Gastrocnemius medialis (tissue), 4 donors: ENCODE measurements around the gene CCIN. TPM values are rescaled to one million over a fixed set of nuclear protein-coding genes. Genes with fewer than 3 reads are reported as not detected.

Source experiments
- ATAC-seq, 2 donors: fragments of 150-250 bp; one replicate each; pipeline ENCODE4 v1.9.1; 2016
- DNase-seq, 2 donors: peaks; one replicate each; pipeline ENCODE4 v3.0.0-alpha.2; 2019
- H3K27ac ChIP-seq, 4 donors: fragments of 200-600 bp; sonication (generic); 1 replicate in 1 of 4; 2 replicates in 3 of 4; pipeline ENCODE4 v1.5.1; 2016 to 2018; ENCODE audit warnings: mild to moderate bottlenecking in 2 of 4, moderate library complexity in 1 of 4
- H3K27me3 ChIP-seq, 3 donors: fragments of 200-600 bp; sonication (generic) in 2 of 3; 1 replicate in 1 of 3; 2 replicates in 2 of 3; pipeline versions ENCODE4 v1.5.1 to v1.6.0; 2016 to 2019; ENCODE audit warnings: mild to moderate bottlenecking in 1 of 3, moderate library complexity in 1 of 3
- H3K36me3 ChIP-seq, 2 donors: fragments of 200-600 bp; sonication (generic) in 1 of 2; one replicate each; pipeline ENCODE4 v1.5.1; 2017 to 2018
- H3K4me1 ChIP-seq, 2 donors: fragments of 200-600 bp; sonication (generic) in 1 of 2; one replicate each; pipeline ENCODE4 v1.5.1; 2016 to 2017; ENCODE audit warnings: mild to moderate bottlenecking in 2 of 2
- H3K4me3 ChIP-seq, 4 donors: fragments of 200-600 bp; sonication (generic) in 3 of 4; 1 replicate in 1 of 4; 2 replicates in 3 of 4; pipeline ENCODE4 v1.5.1; 2016 to 2019; ENCODE audit warnings: mild to moderate bottlenecking in 2 of 4
- H3K9me3 ChIP-seq, 3 donors: fragments of 200-600 bp; sonication (generic) in 2 of 3; 1 replicate in 1 of 3; 2 replicates in 2 of 3; pipeline ENCODE4 v1.5.1; 2016 to 2019
- POLR2A ChIP-seq, 2 donors: fragments of 450-650 bp; IDR thresholded peaks; one replicate each; pipeline ENCODE4 v1.6.1; 2017; ENCODE audit warnings: antibody characterized with exemption in 2 of 2, mild to moderate bottlenecking in 2 of 2, moderate library complexity in 2 of 2
- in situ Hi-C, 4 donors: fragments of 200-750 bp; cut with MboI; loops; one replicate each; pipeline versions ENCODE4 v1.15.0 to v1.8.0; 2017; ENCODE audit warnings: low sequenced_read_pairs in 4 of 4
- intact Hi-C: fragments of 100-400 bp; cut with DNase I; formaldehyde crosslinking; loops from one replicate; pipeline ENCODE4 v1.15.1; 2023; ENCODE audit warnings: low total_unique reads
- total RNA-seq, 4 donors: library from RNA; depleted of rRNA; stranded (reverse); fragments of >200 nt; gene quantifications; one replicate each; pipeline versions ENCODE4 v1.1.0 to v1.2.3, GENCODE V29; 2016
- TF ChIP-seq, protein P1 (sequence below), 5 experiments: fragments of 450-650 bp in 3 of 5; fragments of 200-600 bp in 2 of 5; sonication (generic) in 2 of 5; IDR thresholded peaks in 4 of 5; conservative IDR thresholded peaks in 1 of 5; 1 replicate in 4 of 5; 2 replicates in 1 of 5; pipeline ENCODE4 v1.5.1; 2016 to 2019; ENCODE audit warnings: antibody characterized with exemption in 5 of 5, mild to moderate bottlenecking in 3 of 5, moderate library complexity in 3 of 5

Gene CCIN
- total RNA-seq, 4 donors from 2014 or later = not detected

DNA sequence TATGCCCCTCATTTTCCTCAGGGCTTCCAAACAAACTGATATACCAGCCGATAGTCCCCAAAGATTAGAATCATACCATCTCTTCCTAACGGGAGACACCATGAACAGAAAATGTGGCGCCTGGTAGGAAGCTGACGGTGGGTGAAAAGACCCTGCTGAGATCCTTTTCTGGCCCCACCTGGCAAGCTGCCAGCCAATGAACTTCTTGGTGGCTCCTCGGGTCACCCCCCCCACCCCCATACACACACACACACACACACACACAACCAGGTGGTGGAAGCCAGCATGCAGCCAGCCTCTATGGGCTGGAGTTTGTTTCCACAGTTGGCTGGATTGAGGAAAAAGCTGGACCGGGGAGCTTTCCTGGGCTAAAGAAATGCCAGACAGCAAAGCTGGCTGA lies 4.8 kb upstream of the CCIN start:
- H3K4me3 ChIP-seq = no peak overlapping the region
- peaks cover 0 to 9% (median 8%) of the 10 kb centered on the region in 3 donors for H3K27me3 ChIP-seq
- intact Hi-C loops = loop anchor here (10.0 kb wide), 1 partner anchor 130 kb away; the partner anchor contains the start of gene RECK
- no peaks in the 10 kb centered on the region for H3K9me3 ChIP-seq
- ATAC-seq (no peak), DNase-seq (no peak)
- H3K36me3 ChIP-seq = no peaks in the 10 kb centered on the region
- in situ Hi-C loops = no loop called here
- H3K27ac ChIP-seq = peak overlapping the region in 3 of 4 donors; percentile 61 to 67 (median 63)
- H3K4me1 ChIP-seq = peaks cover 2 to 18% of the 10 kb centered on the region in 2 donors
- TF ChIP-seq, protein P1, sequence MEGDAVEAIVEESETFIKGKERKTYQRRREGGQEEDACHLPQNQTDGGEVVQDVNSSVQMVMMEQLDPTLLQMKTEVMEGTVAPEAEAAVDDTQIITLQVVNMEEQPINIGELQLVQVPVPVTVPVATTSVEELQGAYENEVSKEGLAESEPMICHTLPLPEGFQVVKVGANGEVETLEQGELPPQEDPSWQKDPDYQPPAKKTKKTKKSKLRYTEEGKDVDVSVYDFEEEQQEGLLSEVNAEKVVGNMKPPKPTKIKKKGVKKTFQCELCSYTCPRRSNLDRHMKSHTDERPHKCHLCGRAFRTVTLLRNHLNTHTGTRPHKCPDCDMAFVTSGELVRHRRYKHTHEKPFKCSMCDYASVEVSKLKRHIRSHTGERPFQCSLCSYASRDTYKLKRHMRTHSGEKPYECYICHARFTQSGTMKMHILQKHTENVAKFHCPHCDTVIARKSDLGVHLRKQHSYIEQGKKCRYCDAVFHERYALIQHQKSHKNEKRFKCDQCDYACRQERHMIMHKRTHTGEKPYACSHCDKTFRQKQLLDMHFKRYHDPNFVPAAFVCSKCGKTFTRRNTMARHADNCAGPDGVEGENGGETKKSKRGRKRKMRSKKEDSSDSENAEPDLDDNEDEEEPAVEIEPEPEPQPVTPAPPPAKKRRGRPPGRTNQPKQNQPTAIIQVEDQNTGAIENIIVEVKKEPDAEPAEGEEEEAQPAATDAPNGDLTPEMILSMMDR (IDR thresholded peaks at IDR 0.05 in 4 of 5, conservative IDR thresholded peaks at IDR 0.05 in 1 of 5) = no peak
- no peak for TF ChIP-seq POLR2A (IDR thresholded peaks at IDR 0.05)

DNA sequence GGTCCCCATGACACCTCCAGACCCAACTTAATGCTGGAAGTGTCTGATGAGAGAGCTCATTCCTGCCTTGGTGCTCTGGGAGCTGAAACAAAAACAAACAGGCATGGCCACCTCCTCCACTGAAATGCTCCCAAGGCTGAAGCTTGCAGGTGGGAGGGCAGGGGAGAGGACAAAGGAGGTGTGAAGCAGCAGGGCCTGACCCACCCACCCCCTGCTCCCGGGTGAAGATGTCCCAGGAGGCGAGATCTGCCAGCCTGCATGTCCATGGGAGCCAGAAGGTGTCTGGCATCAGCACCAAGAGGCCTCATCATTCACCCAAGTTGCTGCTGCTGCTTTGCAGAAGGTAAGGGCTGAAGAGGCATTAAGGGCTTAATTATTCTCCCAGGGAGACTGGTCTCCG lies 4.2 kb upstream of the CCIN start:
- Histone ChIP-seq H3K9me3 (no peaks in the 10 kb centered on the region), H3K27ac (peak overlapping the region; percentile 21 to 67 (median 62)), H3K4me1 (peaks cover 2 to 18% of the 10 kb centered on the region in 2 donors), H3K27me3 (peaks cover 0 to 9% (median 8%) of the 10 kb centered on the region in 3 donors), H3K36me3 (no peaks in the 10 kb centered on the region), H3K4me3 (no peak overlapping the region)
- intact Hi-C loops (loop anchor here (10.0 kb wide), 1 partner anchor 130 kb away; the partner anchor contains the start of gene RECK), in situ Hi-C loops (loop anchor here in 2 of 4 donors (5.0 kb wide), 1 partner anchor 63 kb away; no protein-coding TSS in a partner anchor)
- DNase-seq (no peak), ATAC-seq (no peak)
- TF ChIP-seq, protein P1 (IDR thresholded peaks at IDR 0.05 in 4 of 5, conservative IDR thresholded peaks at IDR 0.05 in 1 of 5) = no peak
- TF ChIP-seq POLR2A (IDR thresholded peaks at IDR 0.05) = no peak

DNA sequence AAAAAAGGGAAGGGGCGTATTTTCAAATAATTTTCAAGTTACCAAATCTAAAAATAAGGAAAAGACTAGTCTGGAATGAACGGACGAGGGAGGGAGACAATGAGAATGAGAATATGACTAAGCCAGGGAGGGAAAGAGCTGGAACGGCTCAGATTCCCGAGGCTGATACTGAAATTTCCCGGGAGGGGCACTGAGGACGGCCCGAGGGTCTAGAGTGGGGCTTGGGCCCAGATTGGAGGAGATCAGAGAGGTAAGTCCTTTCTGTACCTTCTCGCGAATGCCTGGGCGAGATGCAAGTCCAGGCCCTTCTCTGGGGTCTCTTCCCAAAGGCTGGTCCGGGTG lies 3.4 kb upstream of the CCIN start:
- in situ Hi-C loops = loop anchor here in 2 of 4 donors (5.0 kb wide), 1 partner anchor 63 kb away; no protein-coding TSS in a partner anchor
- Histone ChIP-seq H3K4me1 (peaks cover 2 to 18% of the 10 kb centered on the region in 2 donors), H3K4me3 (peak overlapping the region; percentile 43 to 58 (median 50))

DNA sequence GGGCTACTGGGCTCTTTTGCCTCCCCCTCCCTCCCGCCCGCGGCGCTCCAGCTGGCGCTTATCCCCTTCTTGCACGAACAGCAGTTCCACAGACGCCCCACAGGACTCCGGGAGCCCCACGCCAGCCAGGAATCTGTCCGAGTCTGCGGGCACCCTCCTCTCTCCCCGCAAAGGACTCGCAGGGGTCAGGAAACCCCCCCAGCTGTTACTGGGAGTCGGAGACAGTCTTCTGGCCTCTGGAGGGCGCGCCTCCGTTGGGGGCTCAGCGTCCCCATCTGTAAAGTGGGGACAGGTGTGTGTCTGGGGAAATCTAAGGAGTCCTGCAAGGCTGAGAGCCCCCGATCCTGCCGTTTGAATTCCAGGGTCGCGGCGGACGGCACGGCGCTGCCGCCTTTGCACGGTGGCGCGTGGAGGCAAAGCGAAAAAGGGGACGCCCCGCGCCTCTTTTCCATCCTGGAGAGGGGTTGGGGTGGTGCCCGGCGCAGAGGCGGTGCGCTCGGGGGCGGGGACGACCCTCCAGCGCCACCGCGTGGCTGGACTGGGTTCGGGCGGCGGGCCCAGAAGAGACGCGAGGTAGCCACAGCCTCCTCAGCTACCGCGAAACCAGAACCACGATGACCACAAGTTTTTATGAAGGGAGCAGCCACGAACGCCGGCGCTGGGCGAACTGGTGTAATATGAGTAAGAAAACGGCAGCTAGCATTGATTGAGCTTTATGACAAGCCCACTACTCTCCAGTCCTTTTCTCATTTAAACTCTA lies 2.8 kb upstream of the CCIN start:
- H3K27me3 ChIP-seq = peaks cover 0 to 9% (median 8%) of the 10 kb centered on the region in 3 donors
- H3K4me1 ChIP-seq = peaks cover 2 to 18% of the 10 kb centered on the region in 2 donors
- intact Hi-C loops = loop anchor here (1.0 to 10.0 kb wide), 5 partner anchors 30 to 212 kb away; partner anchors contain the start of genes GLIPR2 and RECK
- no peak for TF ChIP-seq POLR2A (IDR thresholded peaks at IDR 0.05)
- TF ChIP-seq, protein P1 (IDR thresholded peaks at IDR 0.05 in 4 of 5, conservative IDR thresholded peaks at IDR 0.05 in 1 of 5) = peak; percentile 74 to 97 (median 91)
- H3K27ac ChIP-seq = peak overlapping the region; percentile 44 to 67 (median 58)
- peak; percentile 87 to 90 for ATAC-seq
- H3K36me3 ChIP-seq = no peaks in the 10 kb centered on the region
- peak overlapping the region; percentile 43 to 58 (median 50) for H3K4me3 ChIP-seq
- peak; percentile 56 to 67 for DNase-seq
- no peaks in the 10 kb centered on the region for H3K9me3 ChIP-seq
- in situ Hi-C loops = loop anchor here in 2 of 4 donors (5.0 kb wide), 1 partner anchor 64 kb away; no protein-coding TSS in a partner anchor

More for the DNA sequence above, 3.4 kb upstream of the CCIN start:
- peaks cover 0 to 9% (median 8%) of the 10 kb centered on the region in 3 donors for H3K27me3 ChIP-seq
- ATAC-seq = peak in 1 of 2 donors; percentile 26
- peak overlapping the region; percentile 44 to 67 (median 58) for H3K27ac ChIP-seq
- H3K9me3 ChIP-seq = no peaks in the 10 kb centered on the region
- intact Hi-C loops = loop anchor here (1.0 to 10.0 kb wide), 5 partner anchors 29 to 211 kb away; partner anchors contain the start of genes GLIPR2 and RECK
- no peak for DNase-seq
- no peaks in the 10 kb centered on the region for H3K36me3 ChIP-seq
- TF ChIP-seq, protein P1 (IDR thresholded peaks at IDR 0.05 in 4 of 5, conservative IDR thresholded peaks at IDR 0.05 in 1 of 5) = no peak
- no peak for TF ChIP-seq POLR2A (IDR thresholded peaks at IDR 0.05)
